Vagina (tissue), 2 donors: ENCODE data around the gene ANKRD63. TPM values are rescaled to one million over a fixed set of nuclear protein-coding genes. Genes with fewer than 3 reads are reported as not detected.

Experiments used
- DNase-seq, 2 donors: peaks; one replicate each; pipeline ENCODE4 v3.0.0-alpha.2; 2017; ENCODE audit errors: extremely low spot score in 2 of 2
- H3K27ac ChIP-seq: fragments of 200-600 bp; sonication (generic); one replicate; pipeline ENCODE4 v1.5.1; 2019
- H3K27me3 ChIP-seq: fragments of 200-600 bp; sonication (generic); one replicate; pipeline ENCODE4 v1.5.1; 2019
- H3K36me3 ChIP-seq, 2 donors: fragments of 200-600 bp; sonication (generic); one replicate each; pipeline ENCODE4 v1.5.1; 2017 to 2019
- H3K4me1 ChIP-seq: fragments of 200-600 bp; sonication (generic); one replicate; pipeline ENCODE4 v1.5.1; 2019
- H3K4me3 ChIP-seq, 2 donors: fragments of 200-600 bp; sonication (generic); 1 replicate in 1 of 2; 2 replicates in 1 of 2; pipeline ENCODE4 v1.5.1; 2016 to 2019
- H3K9me3 ChIP-seq: fragments of 200-600 bp; sonication (generic); one replicate; pipeline ENCODE4 v1.5.1; 2019
- CTCF ChIP-seq, 3 experiments: fragments of 450-650 bp in 2 of 3; fragments of 200-600 bp in 1 of 3; sonication (generic) in 1 of 3; IDR thresholded peaks; one replicate each; pipeline ENCODE4 v1.5.1; 2017 to 2019; ENCODE audit warnings: antibody characterized with exemption in 3 of 3, mild to moderate bottlenecking in 2 of 3, moderate library complexity in 2 of 3
- POLR2A ChIP-seq, 2 donors: fragments of 450-650 bp; IDR thresholded peaks; one replicate each; pipeline ENCODE4 v1.6.1; 2017; ENCODE audit warnings: antibody characterized with exemption in 2 of 2, mild to moderate bottlenecking in 2 of 2, moderate library complexity in 2 of 2
- POLR2AphosphoS5 ChIP-seq, 2 donors: sonication (generic); formaldehyde crosslinking; IDR thresholded peaks; one replicate each; pipeline ENCODE4 v1.9.0; 2017; ENCODE audit warnings: antibody characterized with exemption in 2 of 2, mild to moderate bottlenecking in 2 of 2, low read depth in 1 of 2; ENCODE audit not compliant: insufficient read depth in 1 of 2
- intact Hi-C: fragments of 100-400 bp; cut with DNase I; formaldehyde crosslinking; loops from one replicate; pipeline ENCODE4 v1.15.1; 2023
- total RNA-seq: library from RNA; depleted of rRNA; stranded (reverse); fragments of >200 nt; gene quantifications from one replicate; pipeline ENCODE4 v1.2.3, GENCODE V29; 2016

ANKRD63 gene
- total RNA-seq, 1 donor from 2014 or later: not detected

- Histone ChIP-seq H3K4me1 (peaks cover 32% of the 10 kb centered on the region), H3K36me3 (no peaks in the 10 kb centered on the region), H3K27me3 (no peaks in the 10 kb centered on the region), H3K4me3 (peak within 1 kb of the TSS; percentile 29 to 41), H3K27ac (peak within 1 kb of the TSS; percentile 52), H3K9me3 (no peaks in the 10 kb centered on the region)
- peak in 1 of 2 donors; percentile 82 for DNase-seq
- intact Hi-C loops: no loop called here
- TF ChIP-seq POLR2AphosphoS5 (IDR thresholded peaks at IDR 0.05; ENCODE audit: insufficient read depth in 1 of 2, low read depth in 1 of 2) (no peak), POLR2A (IDR thresholded peaks at IDR 0.05) (no peak), CTCF (IDR thresholded peaks at IDR 0.05) (no peak)
Measured at GRCh38 chr15:40238532-40239403, 44.1 kb downstream of the ANKRD63 start, which contains the start of gene PAK6. Gene PAK6, plus strand, starts transcription at chr15:40239063. Its CDS starts 25,723 bp downstream, at chr15:40264786.

- no peaks in the 10 kb centered on the region for H3K27me3 ChIP-seq
- TF ChIP-seq CTCF (IDR thresholded peaks at IDR 0.05): no peak
- no peak for TF ChIP-seq POLR2A (IDR thresholded peaks at IDR 0.05)
- TF ChIP-seq POLR2AphosphoS5 (IDR thresholded peaks at IDR 0.05; ENCODE audit: insufficient read depth in 1 of 2, low read depth in 1 of 2): no peak
- H3K4me3 ChIP-seq: no peak overlapping the region
- no peak for DNase-seq
- H3K4me1 ChIP-seq: peaks cover 38% of the 10 kb centered on the region
- H3K27ac ChIP-seq: no peak overlapping the region
- no peaks in the 10 kb centered on the region for H3K9me3 ChIP-seq
- intact Hi-C loops: no loop called here
- no peaks in the 10 kb centered on the region for H3K36me3 ChIP-seq
Measured at GRCh38 chr15:40235201-40235885, 47.5 kb downstream of the ANKRD63 start.

GRCh38 chr15:40234783-40235182 is 48.1 kb downstream of the ANKRD63 start:
- Histone ChIP-seq H3K36me3 (no peaks in the 10 kb centered on the region), H3K4me1 (peaks cover 37% of the 10 kb centered on the region), H3K9me3 (no peaks in the 10 kb centered on the region), H3K27me3 (no peaks in the 10 kb centered on the region), H3K27ac (no peak overlapping the region), H3K4me3 (no peak overlapping the region)
- no peak for DNase-seq
- TF ChIP-seq POLR2AphosphoS5 (IDR thresholded peaks at IDR 0.05; ENCODE audit: insufficient read depth in 1 of 2, low read depth in 1 of 2): no peak
- no peak for TF ChIP-seq POLR2A (IDR thresholded peaks at IDR 0.05)
- no peak for TF ChIP-seq CTCF (IDR thresholded peaks at IDR 0.05)
- intact Hi-C loops: no loop called here

GRCh38 chr15:40233727-40234577 is 48.9 kb downstream of the ANKRD63 start:
- Histone ChIP-seq H3K9me3 (no peaks in the 10 kb centered on the region), H3K4me1 (peaks cover 29% of the 10 kb centered on the region), H3K27ac (no peak overlapping the region), H3K27me3 (no peaks in the 10 kb centered on the region), H3K4me3 (no peak overlapping the region), H3K36me3 (no peaks in the 10 kb centered on the region)
- TF ChIP-seq CTCF (IDR thresholded peaks at IDR 0.05) (no peak), POLR2A (IDR thresholded peaks at IDR 0.05) (no peak), POLR2AphosphoS5 (IDR thresholded peaks at IDR 0.05; ENCODE audit: insufficient read depth in 1 of 2, low read depth in 1 of 2) (no peak)
- no peak for DNase-seq
- intact Hi-C loops: no loop called here
